ENCODE measurements around the gene GJA3. TPM values are rescaled to one million over a fixed set of nuclear protein-coding genes. Genes with fewer than 3 reads are reported as not detected.

GJA3 gene
- total and polyA plus RNA-seq, 10 of the 15 experiments (the other 5 are each of a cell fraction or from before 2014, with no cell fraction given), result 0.03 to 0.11 (median 0.04) TPM; not detected in 5

DNA sequence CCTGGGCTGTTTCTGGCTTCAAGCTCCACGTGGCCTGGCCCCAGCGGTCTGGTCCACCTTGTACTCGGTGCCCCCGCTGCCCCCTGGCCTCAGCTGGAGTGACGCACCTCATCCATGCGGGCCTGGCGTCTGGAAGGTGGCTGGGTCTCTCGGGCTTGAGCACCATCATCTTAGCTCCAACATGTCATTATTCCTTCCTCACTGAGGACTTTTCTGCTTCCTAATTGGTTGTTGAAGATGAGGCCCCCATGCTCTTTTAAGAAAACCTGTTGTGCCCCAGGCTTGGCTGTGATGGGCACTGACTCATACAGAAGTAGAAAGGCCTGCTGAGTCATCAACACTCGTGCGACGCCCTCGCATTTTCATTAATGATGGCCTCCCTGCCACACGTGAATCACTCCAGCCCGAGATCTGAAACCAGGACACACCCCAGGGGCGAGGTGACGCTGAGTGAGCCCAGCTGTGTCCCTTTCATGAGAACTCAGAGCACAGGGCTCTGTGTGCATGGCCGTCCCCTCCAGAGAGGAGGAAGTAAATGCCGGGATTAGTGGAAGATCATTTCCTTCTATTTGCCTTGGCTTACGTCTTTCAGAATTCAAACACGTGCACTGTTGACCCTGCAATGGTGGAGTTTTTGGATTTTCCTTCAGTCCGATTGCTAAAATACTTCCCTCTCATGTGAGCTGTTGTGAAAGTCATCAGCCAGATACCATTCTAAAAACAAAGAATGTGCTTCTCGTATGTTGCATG lies 14.0 kb upstream of the GJA3 start:
- Histone ChIP-seq H3K4me2 (ENCODE audit: control insufficient read depth, insufficient read depth) (peak overlapping the region; percentile 58), H4K20me1 (ENCODE audit: control insufficient read depth, insufficient read depth) (no peaks in the 10 kb centered on the region), H3K9ac (ENCODE audit: control insufficient read depth, insufficient read depth, low read length) (no peak overlapping the region), H3K4me3 (no peak overlapping the region), H3K27ac (ENCODE audit: control insufficient read depth, insufficient read depth) (no peak overlapping the region), H3K36me3 (ENCODE audit: control insufficient read depth in 2 of 2, insufficient read depth in 2 of 2, low read length in 1 of 2) (no peaks in the 10 kb centered on the region), H2AFZ (ENCODE audit: control insufficient read depth, low read depth, low read length) (peak overlapping the region; percentile 19), H3K79me2 (ENCODE audit: control insufficient read depth, insufficient read depth, low read length) (no peaks in the 10 kb centered on the region), H3K9me3 (replicated peaks; ENCODE audit: control insufficient read depth, insufficient read depth, low read length) (no peaks in the 10 kb centered on the region), H3K4me1 (ENCODE audit: control insufficient read depth, insufficient read depth, low read length) (peaks cover 8% of the 10 kb centered on the region), H3K27me3 (replicated peaks in 1 of 2; ENCODE audit: control insufficient read depth in 2 of 2, insufficient read depth in 2 of 2, low read length in 1 of 2) (no peaks in the 10 kb centered on the region)
- ChIA-PET RAD21 (ENCODE audit: unreplicated experiment) (no interaction called here), POLR2A (no interaction called here), CTCF (interaction anchor here (1.0 kb wide), 1 partner anchor 11 kb away, joined by 3 read pairs; no protein-coding TSS in a partner anchor), SMC1A (ENCODE audit: uncharacterized antibody, unreplicated experiment) (no interaction called here)
- DNase-seq (ENCODE audit: low read depth, low spot score), result peak; percentile 43
- in situ Hi-C loops (cut with MboI), result loop anchor here (25.0 kb wide), 1 partner anchor 662 kb away; no protein-coding TSS in a partner anchor
- intact Hi-C loops (cut with micrococcal nuclease; ENCODE audit: unreplicated experiment), result no loop called here
- peak; percentile 89 for FAIRE-seq
- no TSS peak for BruUV-seq (replicated peaks)
- 17% methylated on average over 18 of the region's 22 CpGs for WGBS (ENCODE audit: insufficient coverage, insufficient replicate concordance, low lambda C conversion rate, missing lambda C conversion rate)
- ATAC-seq, result peak; percentile 96
- no peak for TF ChIP-seq PML (IDR thresholded peaks at IDR 0.05; ENCODE audit: low read length)
- TF ChIP-seq, protein P1, sequence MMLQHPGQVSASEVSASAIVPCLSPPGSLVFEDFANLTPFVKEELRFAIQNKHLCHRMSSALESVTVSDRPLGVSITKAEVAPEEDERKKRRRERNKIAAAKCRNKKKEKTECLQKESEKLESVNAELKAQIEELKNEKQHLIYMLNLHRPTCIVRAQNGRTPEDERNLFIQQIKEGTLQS (IDR thresholded peaks at IDR 0.05; ENCODE audit: borderline replicate concordance, extremely low read depth, low read depth, low read length), result no peak
- TF ChIP-seq HDGF (IDR thresholded peaks at IDR 0.05), result no peak
- TF ChIP-seq, protein P2, sequence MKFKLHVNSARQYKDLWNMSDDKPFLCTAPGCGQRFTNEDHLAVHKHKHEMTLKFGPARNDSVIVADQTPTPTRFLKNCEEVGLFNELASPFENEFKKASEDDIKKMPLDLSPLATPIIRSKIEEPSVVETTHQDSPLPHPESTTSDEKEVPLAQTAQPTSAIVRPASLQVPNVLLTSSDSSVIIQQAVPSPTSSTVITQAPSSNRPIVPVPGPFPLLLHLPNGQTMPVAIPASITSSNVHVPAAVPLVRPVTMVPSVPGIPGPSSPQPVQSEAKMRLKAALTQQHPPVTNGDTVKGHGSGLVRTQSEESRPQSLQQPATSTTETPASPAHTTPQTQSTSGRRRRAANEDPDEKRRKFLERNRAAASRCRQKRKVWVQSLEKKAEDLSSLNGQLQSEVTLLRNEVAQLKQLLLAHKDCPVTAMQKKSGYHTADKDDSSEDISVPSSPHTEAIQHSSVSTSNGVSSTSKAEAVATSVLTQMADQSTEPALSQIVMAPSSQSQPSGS (IDR thresholded peaks at IDR 0.05; ENCODE audit: low read length), result 0 out of 2 replicates have a peak, but pooled peaks have one; percentile 24
- 0 out of 2 replicates have a peak, but pooled peaks have one; percentile 29 for TF ChIP-seq CREM (IDR thresholded peaks at IDR 0.05; ENCODE audit: low read depth)
- TF ChIP-seq IKZF2 (IDR thresholded peaks at IDR 0.05), result peak in 1 of 2 experiments; percentile 19; a peak in 1 of 4 replicates
- TF ChIP-seq POLR2A (IDR thresholded peaks at IDR 0.05; ENCODE audit: low read depth, low read length), result no peak
- TF ChIP-seq, protein P3, sequence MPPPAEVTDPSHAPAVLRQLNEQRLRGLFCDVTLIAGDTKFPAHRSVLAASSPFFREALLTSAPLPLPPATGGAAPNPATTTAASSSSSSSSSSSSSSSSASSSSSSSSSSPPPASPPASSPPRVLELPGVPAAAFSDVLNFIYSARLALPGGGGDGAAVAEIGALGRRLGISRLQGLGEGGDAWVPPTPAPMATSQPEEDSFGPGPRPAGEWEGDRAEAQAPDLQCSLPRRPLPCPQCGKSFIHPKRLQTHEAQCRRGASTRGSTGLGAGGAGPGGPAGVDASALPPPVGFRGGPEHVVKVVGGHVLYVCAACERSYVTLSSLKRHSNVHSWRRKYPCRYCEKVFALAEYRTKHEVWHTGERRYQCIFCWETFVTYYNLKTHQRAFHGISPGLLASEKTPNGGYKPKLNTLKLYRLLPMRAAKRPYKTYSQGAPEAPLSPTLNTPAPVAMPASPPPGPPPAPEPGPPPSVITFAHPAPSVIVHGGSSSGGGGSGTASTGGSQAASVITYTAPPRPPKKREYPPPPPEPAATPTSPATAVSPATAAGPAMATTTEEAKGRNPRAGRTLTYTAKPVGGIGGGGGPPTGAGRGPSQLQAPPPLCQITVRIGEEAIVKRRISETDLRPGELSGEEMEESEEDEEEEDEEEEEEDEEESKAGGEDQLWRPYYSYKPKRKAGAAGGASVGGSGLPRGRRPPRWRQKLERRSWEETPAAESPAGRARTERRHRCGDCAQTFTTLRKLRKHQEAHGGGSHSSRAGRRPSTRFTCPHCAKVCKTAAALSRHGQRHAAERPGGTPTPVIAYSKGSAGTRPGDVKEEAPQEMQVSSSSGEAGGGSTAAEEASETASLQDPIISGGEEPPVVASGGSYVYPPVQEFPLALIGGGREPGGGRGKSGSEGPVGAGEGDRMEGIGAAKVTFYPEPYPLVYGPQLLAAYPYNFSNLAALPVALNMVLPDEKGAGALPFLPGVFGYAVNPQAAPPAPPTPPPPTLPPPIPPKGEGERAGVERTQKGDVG (CRISPR knock-in tag; IDR thresholded peaks at IDR 0.05), result no peak
- TF ChIP-seq HDAC2 (IDR thresholded peaks at IDR 0.05), result no peak
- TF ChIP-seq KDM1A (IDR thresholded peaks at IDR 0.05; ENCODE audit: borderline replicate concordance), result no peak
- peak; percentile 53; the same call in 1 of the 2 replicates for TF ChIP-seq BACH1 (IDR thresholded peaks at IDR 0.05; ENCODE audit: borderline replicate concordance)
- TF ChIP-seq SREBF2 (IDR thresholded peaks at IDR 0.05; ENCODE audit: low read length), result no peak
- no peak for TF ChIP-seq PAX8 (IDR thresholded peaks at IDR 0.05)
- TF ChIP-seq RAD21 (IDR thresholded peaks at IDR 0.05; ENCODE audit: insufficient read depth, low read depth, low read length), result no peak
- TF ChIP-seq, protein P4, sequence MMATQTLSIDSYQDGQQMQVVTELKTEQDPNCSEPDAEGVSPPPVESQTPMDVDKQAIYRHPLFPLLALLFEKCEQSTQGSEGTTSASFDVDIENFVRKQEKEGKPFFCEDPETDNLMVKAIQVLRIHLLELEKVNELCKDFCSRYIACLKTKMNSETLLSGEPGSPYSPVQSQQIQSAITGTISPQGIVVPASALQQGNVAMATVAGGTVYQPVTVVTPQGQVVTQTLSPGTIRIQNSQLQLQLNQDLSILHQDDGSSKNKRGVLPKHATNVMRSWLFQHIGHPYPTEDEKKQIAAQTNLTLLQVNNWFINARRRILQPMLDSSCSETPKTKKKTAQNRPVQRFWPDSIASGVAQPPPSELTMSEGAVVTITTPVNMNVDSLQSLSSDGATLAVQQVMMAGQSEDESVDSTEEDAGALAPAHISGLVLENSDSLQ (IDR thresholded peaks at IDR 0.05), result peak; percentile 29; the same call in 1 of the 2 replicates
- TF ChIP-seq, protein P5, sequence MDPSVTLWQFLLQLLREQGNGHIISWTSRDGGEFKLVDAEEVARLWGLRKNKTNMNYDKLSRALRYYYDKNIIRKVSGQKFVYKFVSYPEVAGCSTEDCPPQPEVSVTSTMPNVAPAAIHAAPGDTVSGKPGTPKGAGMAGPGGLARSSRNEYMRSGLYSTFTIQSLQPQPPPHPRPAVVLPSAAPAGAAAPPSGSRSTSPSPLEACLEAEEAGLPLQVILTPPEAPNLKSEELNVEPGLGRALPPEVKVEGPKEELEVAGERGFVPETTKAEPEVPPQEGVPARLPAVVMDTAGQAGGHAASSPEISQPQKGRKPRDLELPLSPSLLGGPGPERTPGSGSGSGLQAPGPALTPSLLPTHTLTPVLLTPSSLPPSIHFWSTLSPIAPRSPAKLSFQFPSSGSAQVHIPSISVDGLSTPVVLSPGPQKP (IDR thresholded peaks at IDR 0.05; ENCODE audit: low read depth, low read length), result no peak

Data from GM12878 (cell line).